Measurements from ENCODE around the gene MPZL2. TPM values are rescaled to one million over a fixed set of nuclear protein-coding genes. Genes with fewer than 3 reads are reported as not detected.

Gene MPZL2
- total RNA-seq, 1 experiment from 2014 or later: 1.8 TPM

- in situ Hi-C loops (cut with HindIII; ENCODE audit: low pct_unique_long_range_greater_than_20kb, low sequenced_read_pairs) (no loop called here), intact Hi-C loops (cut with micrococcal nuclease; ENCODE audit: unreplicated experiment) (no loop called here)
- DNase-seq (ENCODE audit: low read depth, low spot score) (no peak), ATAC-seq (no peak)
- ChIA-PET CTCF (no interaction called here), POLR2A (no interaction called here)
- Histone ChIP-seq H3K4me3 (ENCODE audit: low read depth in 2 of 2, low read length in 2 of 2) (no peak overlapping the region), H3K27me3 (ENCODE audit: control insufficient read depth, insufficient read depth, low read length) (peaks cover 10% of the 10 kb centered on the region), H3K4me1 (ENCODE audit: control insufficient read depth, insufficient read depth, low read length) (no peaks in the 10 kb centered on the region), H3K9me3 (ENCODE audit: control insufficient read depth, insufficient read depth, low read depth, low read length) (no peaks in the 10 kb centered on the region), H3K27ac (ENCODE audit: low read length) (no peak overlapping the region), H3K36me3 (ENCODE audit: control insufficient read depth, insufficient read depth, low read length) (no peaks in the 10 kb centered on the region)
- no TSS peak for BruUV-seq (replicated peaks)
- no peak for TF ChIP-seq REST (IDR thresholded peaks at IDR 0.05; ENCODE audit: insufficient read depth in 1 of 2, low read depth in 2 of 2, low read length in 1 of 2)
- TF ChIP-seq, protein P1, sequence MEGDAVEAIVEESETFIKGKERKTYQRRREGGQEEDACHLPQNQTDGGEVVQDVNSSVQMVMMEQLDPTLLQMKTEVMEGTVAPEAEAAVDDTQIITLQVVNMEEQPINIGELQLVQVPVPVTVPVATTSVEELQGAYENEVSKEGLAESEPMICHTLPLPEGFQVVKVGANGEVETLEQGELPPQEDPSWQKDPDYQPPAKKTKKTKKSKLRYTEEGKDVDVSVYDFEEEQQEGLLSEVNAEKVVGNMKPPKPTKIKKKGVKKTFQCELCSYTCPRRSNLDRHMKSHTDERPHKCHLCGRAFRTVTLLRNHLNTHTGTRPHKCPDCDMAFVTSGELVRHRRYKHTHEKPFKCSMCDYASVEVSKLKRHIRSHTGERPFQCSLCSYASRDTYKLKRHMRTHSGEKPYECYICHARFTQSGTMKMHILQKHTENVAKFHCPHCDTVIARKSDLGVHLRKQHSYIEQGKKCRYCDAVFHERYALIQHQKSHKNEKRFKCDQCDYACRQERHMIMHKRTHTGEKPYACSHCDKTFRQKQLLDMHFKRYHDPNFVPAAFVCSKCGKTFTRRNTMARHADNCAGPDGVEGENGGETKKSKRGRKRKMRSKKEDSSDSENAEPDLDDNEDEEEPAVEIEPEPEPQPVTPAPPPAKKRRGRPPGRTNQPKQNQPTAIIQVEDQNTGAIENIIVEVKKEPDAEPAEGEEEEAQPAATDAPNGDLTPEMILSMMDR (IDR thresholded peaks at IDR 0.05): no peak
- TF ChIP-seq POLR2AphosphoS5 (IDR thresholded peaks at IDR 0.05; ENCODE audit: low read depth, low read length): no peak
- no peak for TF ChIP-seq TCF7L2 (IDR thresholded peaks at IDR 0.05; ENCODE audit: low read depth, low read length)
- no peak for TF ChIP-seq SIN3A (IDR thresholded peaks at IDR 0.05; ENCODE audit: borderline replicate concordance, insufficient read depth, low read depth, low read length)
Measured at GRCh38 chr11:118232659-118233058, 31.4 kb downstream of the MPZL2 start.

DNA sequence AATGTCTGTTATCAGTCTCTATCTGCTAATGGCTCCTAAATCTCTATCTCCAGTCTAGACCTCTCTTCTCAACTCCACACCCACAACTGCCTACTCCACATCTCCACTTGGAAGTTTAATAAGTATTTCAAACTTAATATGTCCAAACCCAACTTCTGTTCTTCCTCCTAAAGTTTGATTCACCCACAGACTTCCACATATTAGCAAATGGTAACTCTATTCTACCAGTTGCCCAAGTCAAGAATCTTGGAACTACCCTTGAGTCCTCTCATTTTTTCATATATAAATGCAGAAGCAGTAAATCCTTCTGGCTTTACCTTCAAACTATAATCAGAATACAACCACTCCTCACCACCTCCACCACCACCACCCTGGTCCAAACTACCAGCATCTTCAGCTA lies 32.6 kb downstream of the MPZL2 start:
- ATAC-seq (no peak), DNase-seq (ENCODE audit: low read depth, low spot score) (no peak)
- intact Hi-C loops (cut with micrococcal nuclease; ENCODE audit: unreplicated experiment): no loop called here
- Histone ChIP-seq H3K27me3 (ENCODE audit: control insufficient read depth, insufficient read depth, low read length) (peaks cover 13% of the 10 kb centered on the region), H3K4me1 (ENCODE audit: control insufficient read depth, insufficient read depth, low read length) (no peaks in the 10 kb centered on the region), H3K4me3 (ENCODE audit: low read depth in 2 of 2, low read length in 2 of 2) (no peak overlapping the region), H3K36me3 (ENCODE audit: control insufficient read depth, insufficient read depth, low read length) (no peaks in the 10 kb centered on the region), H3K9me3 (ENCODE audit: control insufficient read depth, insufficient read depth, low read depth, low read length) (no peaks in the 10 kb centered on the region), H3K27ac (ENCODE audit: low read length) (no peak overlapping the region)
- POLR2A ChIA-PET: no interaction called here
- TF ChIP-seq TCF7L2 (IDR thresholded peaks at IDR 0.05; ENCODE audit: low read depth, low read length) (no peak), SIN3A (IDR thresholded peaks at IDR 0.05; ENCODE audit: borderline replicate concordance, insufficient read depth, low read depth, low read length) (no peak), REST (IDR thresholded peaks at IDR 0.05; ENCODE audit: insufficient read depth in 1 of 2, low read depth in 2 of 2, low read length in 1 of 2) (no peak), POLR2AphosphoS5 (IDR thresholded peaks at IDR 0.05; ENCODE audit: low read depth, low read length) (no peak)
- TF ChIP-seq, protein P1 (IDR thresholded peaks at IDR 0.05): no peak
- in situ Hi-C loops (cut with HindIII; ENCODE audit: low pct_unique_long_range_greater_than_20kb, low sequenced_read_pairs): no loop called here
- CTCF ChIA-PET: no interaction called here
- BruUV-seq (replicated peaks): no TSS peak

Measured in Panc1 (cell line).